Upper lobe of left lung (tissue), 4 donors: ENCODE data around the gene KASH5.

ENCODE experiments used
- CTCF ChIP-seq, 6 experiments: fragments of 450-650 bp in 4 of 6; fragments of 200-600 bp in 2 of 6; sonication (generic) in 2 of 6; IDR thresholded peaks; one replicate each; pipeline ENCODE4 v1.5.1; 2016 to 2019; ENCODE audit warnings: antibody characterized with exemption in 6 of 6
- EP300 ChIP-seq, 4 donors: sonication (generic); formaldehyde crosslinking; IDR thresholded peaks; one replicate each; pipeline ENCODE4 v1.5.1; 2017; ENCODE audit warnings: antibody characterized with exemption in 4 of 4, control low read depth in 2 of 4
- POLR2A ChIP-seq, 4 donors: fragments of 450-650 bp; IDR thresholded peaks; one replicate each; pipeline ENCODE4 v1.5.1; 2016 to 2017; ENCODE audit warnings: antibody characterized with exemption in 4 of 4, mild to moderate bottlenecking in 2 of 4
- POLR2AphosphoS5 ChIP-seq, 2 donors: sonication (generic); formaldehyde crosslinking; IDR thresholded peaks; one replicate each; pipeline ENCODE4 v1.5.1; 2017; ENCODE audit warnings: antibody characterized with exemption in 2 of 2

- TF ChIP-seq CTCF (IDR thresholded peaks at IDR 0.05) (no peak), POLR2AphosphoS5 (IDR thresholded peaks at IDR 0.05) (no peak), POLR2A (IDR thresholded peaks at IDR 0.05) (no peak), EP300 (IDR thresholded peaks at IDR 0.05) (no peak)
Measured at GRCh38 chr19:49356382-49356781, 31.7 kb upstream of the KASH5 start.
